ENCODE results near the gene HPSE. TPM values are rescaled to one million over a fixed set of nuclear protein-coding genes. Genes with fewer than 3 reads are reported as not detected.

Gene HPSE
- 1 to 10 TPM in 3 of 4 donors, under 1 TPM in 1; 0.63 to 3.1 (median 1.3) TPM for total RNA-seq

DNA sequence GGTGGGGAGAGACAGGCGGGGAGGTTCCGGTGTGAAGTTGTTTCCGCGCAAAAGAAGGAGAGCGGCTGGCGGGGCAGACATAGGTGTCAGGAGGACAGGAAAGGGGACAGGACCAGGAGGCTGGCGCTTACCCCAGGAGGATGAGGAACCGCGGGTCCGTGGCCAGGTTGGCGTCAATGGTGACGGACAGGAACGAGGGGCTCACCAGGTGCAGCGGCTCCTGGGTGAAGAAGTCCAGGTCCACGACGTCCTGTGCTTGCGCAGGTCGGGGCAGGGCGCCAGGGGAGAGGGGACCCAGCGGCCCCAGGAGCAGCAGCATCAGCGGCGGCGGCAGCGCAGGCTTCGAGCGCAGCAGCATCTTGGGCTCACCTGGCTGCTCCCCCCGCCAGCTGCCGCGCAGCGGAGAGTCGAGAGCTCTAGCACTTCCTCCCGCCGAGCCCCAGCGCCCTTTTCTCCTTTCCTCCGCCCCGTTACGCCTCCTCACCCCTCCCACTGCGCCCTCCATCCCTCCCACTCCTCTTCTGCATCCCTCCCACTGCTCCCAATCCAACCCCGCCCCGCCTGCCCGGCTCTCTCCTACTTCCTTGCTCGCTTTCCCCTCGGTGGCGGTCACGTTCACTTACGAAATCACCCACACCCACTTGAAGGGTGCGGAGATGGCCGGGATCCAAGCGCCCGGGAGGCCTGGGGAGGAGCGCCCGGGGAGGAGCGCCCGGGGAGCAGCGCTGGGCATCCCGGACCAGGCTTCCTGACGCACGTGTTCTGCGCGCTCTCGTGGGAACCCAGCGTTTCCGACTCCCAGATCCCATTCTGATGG is at the start of gene HPSE:
HPSE (minus strand) TSS at position 424 of the 817 bp plus-strand sequence; CDS start at position 358, 66 bp downstream.
- peak within 1 kb of the TSS; percentile 26 to 46 (median 43) for H3K4me3 ChIP-seq (replicated peaks in 1 of 3)
- 1 to 2% methylated on average over 46 to 51 of the region's 63 CpGs for WGBS, 2 donors
- peak; percentile 86 to 90 for DNase-seq
- intact Hi-C loops (cut with DNase I): no loop called here
- no peaks in the 10 kb centered on the region for H3K27me3 ChIP-seq
- no peak within 1 kb of the TSS for H3K27ac ChIP-seq
- no peaks in the 10 kb centered on the region for H3K36me3 ChIP-seq
- H3K9me3 ChIP-seq: no peaks in the 10 kb centered on the region
- TF ChIP-seq, protein P1, sequence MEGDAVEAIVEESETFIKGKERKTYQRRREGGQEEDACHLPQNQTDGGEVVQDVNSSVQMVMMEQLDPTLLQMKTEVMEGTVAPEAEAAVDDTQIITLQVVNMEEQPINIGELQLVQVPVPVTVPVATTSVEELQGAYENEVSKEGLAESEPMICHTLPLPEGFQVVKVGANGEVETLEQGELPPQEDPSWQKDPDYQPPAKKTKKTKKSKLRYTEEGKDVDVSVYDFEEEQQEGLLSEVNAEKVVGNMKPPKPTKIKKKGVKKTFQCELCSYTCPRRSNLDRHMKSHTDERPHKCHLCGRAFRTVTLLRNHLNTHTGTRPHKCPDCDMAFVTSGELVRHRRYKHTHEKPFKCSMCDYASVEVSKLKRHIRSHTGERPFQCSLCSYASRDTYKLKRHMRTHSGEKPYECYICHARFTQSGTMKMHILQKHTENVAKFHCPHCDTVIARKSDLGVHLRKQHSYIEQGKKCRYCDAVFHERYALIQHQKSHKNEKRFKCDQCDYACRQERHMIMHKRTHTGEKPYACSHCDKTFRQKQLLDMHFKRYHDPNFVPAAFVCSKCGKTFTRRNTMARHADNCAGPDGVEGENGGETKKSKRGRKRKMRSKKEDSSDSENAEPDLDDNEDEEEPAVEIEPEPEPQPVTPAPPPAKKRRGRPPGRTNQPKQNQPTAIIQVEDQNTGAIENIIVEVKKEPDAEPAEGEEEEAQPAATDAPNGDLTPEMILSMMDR (IDR thresholded peaks at IDR 0.05): no peak
- peak in 1 of 2 donors; percentile 54 for TF ChIP-seq POLR2A (IDR thresholded peaks at IDR 0.05)
- H3K4me1 ChIP-seq: peaks cover 8 to 12% of the 10 kb centered on the region in 2 donors

DNA sequence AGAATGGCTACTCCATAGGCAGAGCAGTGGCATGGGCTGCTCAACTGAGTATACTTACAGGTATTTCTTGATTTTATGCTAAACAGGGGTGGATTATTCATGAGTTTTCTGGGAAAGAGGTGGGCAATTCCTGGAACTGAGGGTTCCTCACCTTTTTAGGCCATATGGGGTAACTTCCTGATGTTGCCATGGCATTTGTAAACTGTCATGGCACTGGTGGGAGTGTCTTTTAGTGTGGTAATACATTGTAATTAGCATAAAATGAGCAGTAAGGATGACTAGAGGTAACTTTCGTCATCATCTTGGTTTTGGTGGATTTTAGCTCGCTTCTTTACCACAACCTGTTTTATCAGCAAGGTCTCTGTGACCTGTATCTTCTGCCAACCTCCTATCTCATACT is 48.2 kb upstream of the HPSE start:
- no peak for DNase-seq
- TF ChIP-seq POLR2A (IDR thresholded peaks at IDR 0.05): no peak
- TF ChIP-seq, protein P1 (IDR thresholded peaks at IDR 0.05): no peak
- H3K4me3 ChIP-seq (replicated peaks in 1 of 3): no peak overlapping the region
- intact Hi-C loops (cut with DNase I): no loop called here
- H3K27me3 ChIP-seq: no peaks in the 10 kb centered on the region
- no peaks in the 10 kb centered on the region for H3K36me3 ChIP-seq
- no peaks in the 10 kb centered on the region for H3K9me3 ChIP-seq
- peaks cover 0 to 12% of the 10 kb centered on the region in 2 donors for H3K4me1 ChIP-seq
- WGBS, 2 donors: 72 to 78% methylated on average over 2 of the region's 2 CpGs
- no peak overlapping the region for H3K27ac ChIP-seq

DNA sequence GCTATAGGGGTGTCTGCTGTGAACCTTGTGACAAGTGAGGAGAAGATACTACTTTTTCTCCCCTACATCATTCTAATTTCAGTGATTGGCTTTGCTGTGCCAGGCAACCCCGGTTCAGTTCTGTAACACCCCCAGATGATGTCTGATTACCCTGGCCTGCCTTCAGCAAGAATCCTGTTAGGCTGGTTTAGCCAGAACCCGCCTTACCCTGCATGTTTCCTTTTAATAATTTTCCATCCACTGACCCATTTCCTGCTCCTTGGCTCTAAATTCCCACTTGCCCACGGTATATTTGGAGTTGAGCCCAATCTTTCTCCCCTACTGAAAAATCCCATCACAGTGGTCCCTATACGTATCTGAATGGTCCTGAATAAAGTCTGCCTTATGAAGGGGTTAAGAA is 46.5 kb upstream of the HPSE start:
- Histone ChIP-seq H3K9me3 (no peaks in the 10 kb centered on the region), H3K27ac (no peak overlapping the region), H3K4me1 (no peaks in the 10 kb centered on the region), H3K4me3 (replicated peaks in 1 of 3) (no peak overlapping the region), H3K27me3 (no peaks in the 10 kb centered on the region), H3K36me3 (no peaks in the 10 kb centered on the region)
- 71 to 82% methylated on average over 4 of the region's 4 CpGs for WGBS, 2 donors
- DNase-seq: no peak
- TF ChIP-seq, protein P1 (IDR thresholded peaks at IDR 0.05): no peak
- no peak for TF ChIP-seq POLR2A (IDR thresholded peaks at IDR 0.05)
- intact Hi-C loops (cut with DNase I): no loop called here

DNA sequence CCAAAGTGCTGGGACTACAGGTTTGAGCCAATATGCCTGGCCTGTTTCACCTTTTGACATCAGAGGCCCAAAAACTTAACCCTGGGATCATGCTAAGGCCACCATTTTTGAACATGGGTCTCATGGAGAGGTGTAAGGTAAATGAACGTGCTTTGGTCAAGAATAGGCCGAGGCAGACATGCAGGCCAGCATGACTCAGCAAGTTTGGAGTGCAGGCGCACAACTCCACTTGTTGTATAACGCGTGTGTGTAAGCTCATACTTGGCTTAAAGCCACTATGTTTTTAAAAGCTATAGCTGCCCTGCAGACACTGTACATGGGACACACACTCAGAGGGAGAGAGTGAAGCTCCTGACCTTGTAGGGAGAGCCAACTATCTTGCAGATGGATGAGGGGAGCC is 43.8 kb upstream of the HPSE start:
- intact Hi-C loops (cut with DNase I): no loop called here
- Histone ChIP-seq H3K9me3 (no peaks in the 10 kb centered on the region), H3K4me1 (no peaks in the 10 kb centered on the region), H3K27me3 (no peaks in the 10 kb centered on the region), H3K36me3 (no peaks in the 10 kb centered on the region), H3K27ac (no peak overlapping the region), H3K4me3 (replicated peaks in 1 of 3) (no peak overlapping the region)
- TF ChIP-seq POLR2A (IDR thresholded peaks at IDR 0.05): no peak
- 89 to 95% methylated on average over 5 of the region's 5 CpGs for WGBS, 2 donors
- no peak for DNase-seq

DNA sequence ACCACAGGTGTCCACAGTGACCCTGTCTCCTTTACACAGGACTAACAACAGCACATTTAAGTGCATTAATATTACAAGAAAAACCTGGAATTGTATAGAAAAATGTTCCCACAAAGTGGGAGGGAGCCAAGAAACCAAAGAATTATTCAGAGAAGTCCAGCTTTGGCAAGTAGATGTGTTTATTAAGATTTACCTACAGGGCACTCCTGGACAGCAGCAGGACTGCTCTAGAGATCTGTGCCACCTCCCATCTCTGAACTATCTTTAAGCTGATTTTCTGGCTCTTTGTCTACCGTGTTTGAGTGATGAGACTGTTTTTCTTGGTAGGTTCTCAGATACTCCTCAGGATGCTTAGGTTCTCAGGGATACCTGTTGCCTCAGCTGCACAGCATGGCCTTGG is 38.3 kb upstream of the HPSE start:
- Histone ChIP-seq H3K27me3 (no peaks in the 10 kb centered on the region), H3K36me3 (no peaks in the 10 kb centered on the region), H3K4me3 (replicated peaks in 1 of 3) (no peak overlapping the region), H3K27ac (no peak overlapping the region), H3K9me3 (no peaks in the 10 kb centered on the region), H3K4me1 (no peaks in the 10 kb centered on the region)
- WGBS, 2 donors: 53 to 71% methylated on average over 1 of the region's 1 CpG
- DNase-seq: no peak
- TF ChIP-seq, protein P1 (IDR thresholded peaks at IDR 0.05): no peak
- TF ChIP-seq POLR2A (IDR thresholded peaks at IDR 0.05): no peak
- intact Hi-C loops (cut with DNase I): no loop called here
